Measurements from ENCODE around the gene ALOX12.

The ALOX12 gene

GRCh38 chr17:7001318-7001961 is 5.6 kb downstream of the ALOX12 start:
- TF ChIP-seq POU2F2 (IDR thresholded peaks at IDR 0.05; ENCODE audit: low read depth, low read length) (no peak), POLR2AphosphoS5 (IDR thresholded peaks at IDR 0.05; ENCODE audit: low read depth, low read length) (no peak)
- DNase-seq (ENCODE audit: insufficient read length, low spot score) (no peak), FAIRE-seq (no peak)

DNA sequence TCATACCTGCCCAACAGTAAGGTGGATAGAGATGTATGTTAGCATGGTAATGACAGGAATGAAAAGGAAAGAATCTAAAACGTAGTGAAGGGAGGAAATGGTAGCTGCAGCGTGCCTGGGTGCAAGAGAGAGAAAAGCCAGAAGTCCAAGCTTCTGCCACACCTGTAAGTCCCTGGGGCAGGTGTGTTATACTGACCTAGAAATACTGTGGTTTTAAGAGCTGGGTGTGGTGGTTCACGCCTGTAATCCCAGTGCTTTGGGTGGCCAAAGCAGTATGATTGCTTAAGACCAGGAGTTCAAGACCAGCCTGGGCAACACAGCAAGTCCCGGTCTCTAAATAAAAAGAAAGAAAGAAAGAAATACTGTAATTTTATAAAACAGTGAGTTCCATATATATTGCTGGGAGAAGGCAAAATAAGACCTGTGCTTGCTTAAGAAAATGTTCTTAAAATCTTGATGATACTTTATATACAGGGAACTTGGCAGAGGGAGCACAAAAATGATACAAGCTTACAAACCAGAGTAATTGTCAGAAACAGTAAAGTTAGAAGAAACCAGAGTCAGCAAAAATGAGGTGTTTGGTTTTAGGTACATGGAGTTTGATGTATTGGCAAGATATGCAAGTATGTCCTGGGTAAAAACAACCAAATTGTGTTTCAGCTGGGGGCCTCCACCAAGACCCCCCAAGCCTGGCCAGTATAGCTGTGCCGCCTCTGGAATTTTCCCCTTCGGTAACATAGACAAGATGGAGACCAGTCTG is 6.6 kb downstream of the ALOX12 start:
- no peak for FAIRE-seq
- TF ChIP-seq PAX5 (IDR thresholded peaks at IDR 0.05; ENCODE audit: insufficient read depth, low read length, severe bottlenecking): no peak
- no peak for TF ChIP-seq POU2F2 (IDR thresholded peaks at IDR 0.05; ENCODE audit: low read depth, low read length)
- TF ChIP-seq POLR2A (IDR thresholded peaks at IDR 0.05; ENCODE audit: low read depth, low read length): no peak
- no peak for TF ChIP-seq POLR2AphosphoS5 (IDR thresholded peaks at IDR 0.05; ENCODE audit: low read depth, low read length)
- no peak for TF ChIP-seq SPI1 (IDR thresholded peaks at IDR 0.05; ENCODE audit: low read depth, low read length)
- TF ChIP-seq TAF1 (IDR thresholded peaks at IDR 0.05; ENCODE audit: low read depth, low read length): no peak
- DNase-seq (ENCODE audit: insufficient read length, low spot score): no peak

- DNase-seq (ENCODE audit: insufficient read length, low spot score) (no peak), FAIRE-seq (peak; percentile 71)
- TF ChIP-seq PAX5 (IDR thresholded peaks at IDR 0.05; ENCODE audit: insufficient read depth, low read length, severe bottlenecking) (no peak), POU2F2 (IDR thresholded peaks at IDR 0.05; ENCODE audit: low read depth, low read length) (no peak), POLR2AphosphoS5 (IDR thresholded peaks at IDR 0.05; ENCODE audit: low read depth, low read length) (no peak), TAF1 (IDR thresholded peaks at IDR 0.05; ENCODE audit: low read depth, low read length) (no peak), POLR2A (IDR thresholded peaks at IDR 0.05; ENCODE audit: low read depth, low read length) (no peak), SPI1 (IDR thresholded peaks at IDR 0.05; ENCODE audit: low read depth, low read length) (no peak)
Measured at GRCh38 chr17:7003745-7004144, 7.9 kb downstream of the ALOX12 start.

DNA sequence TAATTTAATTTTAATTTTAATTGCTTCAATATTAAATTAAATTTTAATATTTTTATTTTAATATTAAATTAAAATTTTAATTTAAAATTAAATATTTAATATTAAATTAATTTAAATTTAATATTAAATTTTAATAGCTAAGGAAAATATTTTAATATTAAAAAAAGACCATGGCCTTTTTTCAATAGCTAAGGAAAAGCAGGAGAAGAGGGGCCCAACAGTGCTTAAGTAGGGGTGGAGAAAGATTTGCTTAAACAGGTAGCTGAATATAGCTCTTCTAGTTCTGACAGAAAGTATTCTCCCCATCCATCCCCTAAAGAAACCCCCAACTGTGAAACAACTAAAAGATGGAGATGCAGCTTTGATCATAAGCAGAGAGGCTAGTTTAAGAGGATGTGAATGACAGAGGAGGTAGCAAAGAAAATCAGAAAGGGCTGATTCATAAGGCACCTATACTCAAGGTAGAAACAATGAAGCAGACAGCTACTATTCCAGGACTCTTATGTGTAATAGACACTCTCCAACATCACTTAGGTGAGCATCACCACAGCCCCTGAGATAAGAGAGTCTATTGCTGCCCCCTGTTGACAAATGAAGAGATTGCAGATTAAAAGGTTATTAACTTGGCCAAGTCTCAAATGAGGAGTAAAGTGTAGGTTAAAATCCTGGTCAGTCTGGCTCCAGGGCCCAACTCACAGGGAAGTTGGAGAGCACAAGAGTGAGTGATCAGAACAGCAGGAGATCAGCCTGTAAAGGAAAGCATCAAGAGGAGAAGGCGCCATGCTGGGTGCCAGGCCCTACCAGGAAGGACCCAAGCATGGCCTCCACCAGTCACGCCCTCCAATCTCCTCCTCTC is 8.8 kb downstream of the ALOX12 start:
- DNase-seq (ENCODE audit: insufficient read length, low spot score) (peak; percentile 65), FAIRE-seq (peak; percentile 83)
- TF ChIP-seq PAX5 (IDR thresholded peaks at IDR 0.05; ENCODE audit: insufficient read depth, low read length, severe bottlenecking) (no peak), TAF1 (IDR thresholded peaks at IDR 0.05; ENCODE audit: low read depth, low read length) (no peak), POU2F2 (IDR thresholded peaks at IDR 0.05; ENCODE audit: low read depth, low read length) (no peak), POLR2AphosphoS5 (IDR thresholded peaks at IDR 0.05; ENCODE audit: low read depth, low read length) (no peak), POLR2A (IDR thresholded peaks at IDR 0.05; ENCODE audit: low read depth, low read length) (no peak), SPI1 (IDR thresholded peaks at IDR 0.05; ENCODE audit: low read depth, low read length) (no peak)

DNA sequence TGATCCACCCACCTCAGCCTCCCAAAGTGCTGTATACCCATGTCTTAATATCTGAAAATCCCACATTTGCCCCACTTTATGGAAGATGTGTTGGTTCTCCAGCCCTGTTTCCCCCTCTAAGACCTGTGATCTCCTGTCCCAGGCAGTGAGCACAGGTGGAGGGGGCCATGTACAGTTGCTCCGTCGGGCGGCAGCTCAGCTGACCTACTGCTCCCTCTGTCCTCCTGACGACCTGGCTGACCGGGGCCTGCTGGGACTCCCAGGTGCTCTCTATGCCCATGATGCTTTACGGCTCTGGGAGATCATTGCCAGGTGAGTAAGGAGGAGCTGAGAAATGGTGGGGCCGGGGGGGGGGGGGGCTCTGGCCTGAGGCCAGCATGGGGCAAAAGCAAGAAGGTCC is 9.9 kb downstream of the ALOX12 start:
- TF ChIP-seq POLR2A (IDR thresholded peaks at IDR 0.05; ENCODE audit: low read depth, low read length): no peak
- TF ChIP-seq SPI1 (IDR thresholded peaks at IDR 0.05; ENCODE audit: low read depth, low read length): no peak
- no peak for TF ChIP-seq POU2F2 (IDR thresholded peaks at IDR 0.05; ENCODE audit: low read depth, low read length)
- no peak for TF ChIP-seq PAX5 (IDR thresholded peaks at IDR 0.05; ENCODE audit: insufficient read depth, low read length, severe bottlenecking)
- no peak for TF ChIP-seq TAF1 (IDR thresholded peaks at IDR 0.05; ENCODE audit: low read depth, low read length)
- no peak for TF ChIP-seq POLR2AphosphoS5 (IDR thresholded peaks at IDR 0.05; ENCODE audit: low read depth, low read length)
- no peak for FAIRE-seq
- DNase-seq (ENCODE audit: insufficient read length, low spot score): no peak

GRCh38 chr17:7007143-7007542 is 11.3 kb downstream of the ALOX12 start:
- DNase-seq (ENCODE audit: insufficient read length, low spot score) (no peak), FAIRE-seq (no peak)
- TF ChIP-seq TAF1 (IDR thresholded peaks at IDR 0.05; ENCODE audit: low read depth, low read length): no peak
- no peak for TF ChIP-seq PAX5 (IDR thresholded peaks at IDR 0.05; ENCODE audit: insufficient read depth, low read length, severe bottlenecking)
- TF ChIP-seq POLR2A (IDR thresholded peaks at IDR 0.05; ENCODE audit: low read depth, low read length): no peak
- no peak for TF ChIP-seq POLR2AphosphoS5 (IDR thresholded peaks at IDR 0.05; ENCODE audit: low read depth, low read length)
- no peak for TF ChIP-seq POU2F2 (IDR thresholded peaks at IDR 0.05; ENCODE audit: low read depth, low read length)
- TF ChIP-seq SPI1 (IDR thresholded peaks at IDR 0.05; ENCODE audit: low read depth, low read length): no peak

- no peak for DNase-seq (ENCODE audit: insufficient read length, low spot score)
- TF ChIP-seq POLR2A (IDR thresholded peaks at IDR 0.05; ENCODE audit: low read depth, low read length): no peak
- TF ChIP-seq SPI1 (IDR thresholded peaks at IDR 0.05; ENCODE audit: low read depth, low read length): no peak
- no peak for TF ChIP-seq PAX5 (IDR thresholded peaks at IDR 0.05; ENCODE audit: insufficient read depth, low read length, severe bottlenecking)
- no peak for TF ChIP-seq TAF1 (IDR thresholded peaks at IDR 0.05; ENCODE audit: low read depth, low read length)
- TF ChIP-seq POLR2AphosphoS5 (IDR thresholded peaks at IDR 0.05; ENCODE audit: low read depth, low read length): no peak
- no peak for TF ChIP-seq POU2F2 (IDR thresholded peaks at IDR 0.05; ENCODE audit: low read depth, low read length)
- no peak for FAIRE-seq
Measured at GRCh38 chr17:7010523-7010922, 14.7 kb downstream of the ALOX12 start.

DNA sequence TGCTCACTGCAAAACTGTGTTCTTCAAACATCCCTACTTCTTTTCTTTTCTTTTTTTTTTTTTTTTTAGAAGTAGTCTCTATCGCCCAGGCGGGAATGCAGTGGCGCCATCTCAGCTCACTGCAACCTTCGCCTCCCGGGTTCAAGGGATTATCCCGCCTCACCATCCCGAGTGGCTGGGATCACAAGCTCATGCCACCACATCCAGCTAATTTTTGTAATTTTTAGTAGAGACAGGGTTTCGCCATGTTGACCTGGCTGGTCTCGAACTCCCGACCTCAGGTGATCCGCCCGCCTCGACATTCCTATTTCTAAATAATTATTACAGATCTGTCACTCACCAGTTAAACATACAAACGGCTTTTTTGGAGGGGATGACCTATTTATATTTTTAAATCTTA is 15.6 kb downstream of the ALOX12 start:
- FAIRE-seq: no peak
- no peak for TF ChIP-seq TAF1 (IDR thresholded peaks at IDR 0.05; ENCODE audit: low read depth, low read length)
- TF ChIP-seq SPI1 (IDR thresholded peaks at IDR 0.05; ENCODE audit: low read depth, low read length): no peak
- DNase-seq (ENCODE audit: insufficient read length, low spot score): no peak

- TF ChIP-seq POU2F2 (IDR thresholded peaks at IDR 0.05; ENCODE audit: low read depth, low read length) (no peak), POLR2A (IDR thresholded peaks at IDR 0.05; ENCODE audit: low read depth, low read length) (no peak), SPI1 (IDR thresholded peaks at IDR 0.05; ENCODE audit: low read depth, low read length) (no peak), POLR2AphosphoS5 (IDR thresholded peaks at IDR 0.05; ENCODE audit: low read depth, low read length) (no peak), TAF1 (IDR thresholded peaks at IDR 0.05; ENCODE audit: low read depth, low read length) (no peak), PAX5 (IDR thresholded peaks at IDR 0.05; ENCODE audit: insufficient read depth, low read length, severe bottlenecking) (no peak)
- FAIRE-seq (no peak), DNase-seq (ENCODE audit: insufficient read length, low spot score) (no peak)
Measured at GRCh38 chr17:7011942-7012254, 16.0 kb downstream of the ALOX12 start.
